GM21528 (cell line): ENCODE measurements around the gene EMCN.
"Not testable (repeated sequence)": the region's sequence is repeated elsewhere in the genome, so short reads cannot be mapped to it uniquely, and the experiment has no call there.

Source experiments
- ATAC-seq: cut with Tn5 transposase; IDR thresholded peaks from one replicate; pipeline ENCODE4 v1.9.1; 2021; ENCODE audit warnings: mild to moderate bottlenecking, moderate library complexity; ENCODE audit not compliant: unreplicated experiment, low FRiP score

Gene EMCN, protein sequence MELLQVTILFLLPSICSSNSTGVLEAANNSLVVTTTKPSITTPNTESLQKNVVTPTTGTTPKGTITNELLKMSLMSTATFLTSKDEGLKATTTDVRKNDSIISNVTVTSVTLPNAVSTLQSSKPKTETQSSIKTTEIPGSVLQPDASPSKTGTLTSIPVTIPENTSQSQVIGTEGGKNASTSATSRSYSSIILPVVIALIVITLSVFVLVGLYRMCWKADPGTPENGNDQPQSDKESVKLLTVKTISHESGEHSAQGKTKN

DNA sequence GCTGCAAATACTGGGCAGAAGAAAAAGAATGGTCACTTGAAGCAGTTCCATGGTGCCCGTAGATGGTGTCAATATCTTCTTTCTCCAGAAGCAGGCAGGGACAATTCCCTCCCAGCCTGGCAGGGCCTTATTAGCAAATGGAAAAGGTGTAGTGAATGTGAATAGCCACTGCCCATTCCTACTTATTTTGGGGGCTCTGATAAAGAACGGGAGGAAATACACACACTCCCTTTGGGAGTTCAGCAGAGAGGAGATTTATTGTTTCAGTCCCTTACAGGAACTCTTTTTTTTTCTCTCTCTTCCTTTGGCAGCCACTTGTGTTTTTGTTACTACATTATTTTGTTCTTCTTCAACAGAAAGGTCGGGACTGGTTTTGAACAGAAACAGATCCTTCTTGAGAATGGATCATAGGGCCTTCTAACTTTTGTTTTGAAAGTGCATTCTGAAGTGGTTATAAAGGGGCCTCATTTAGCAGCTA is at the start of gene EMCN:
EMCN (minus strand) TSS at position 159 of the 478 bp plus-strand sequence; CDS start at position 51, 108 bp downstream.
- ATAC-seq: no peak

DNA sequence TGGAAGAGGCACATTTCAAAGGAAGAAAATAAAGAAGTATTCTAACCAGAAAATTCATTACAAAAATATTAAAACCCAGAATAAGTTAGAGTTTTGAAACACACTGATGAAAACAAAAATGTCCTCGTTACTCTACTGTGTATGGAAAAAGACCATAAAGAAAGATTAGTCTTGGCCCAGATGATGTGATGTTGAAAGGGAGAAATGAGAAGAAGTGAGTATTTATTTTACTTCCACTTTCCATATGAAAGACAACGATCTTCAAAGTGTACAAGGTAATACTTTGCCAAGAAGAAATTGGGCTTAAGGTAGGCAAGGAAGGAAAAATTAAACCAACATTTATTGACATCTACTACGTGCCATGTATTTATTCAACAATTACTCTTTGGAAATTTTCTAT is 48.6 kb upstream of the EMCN start:
- ATAC-seq: no peak

DNA sequence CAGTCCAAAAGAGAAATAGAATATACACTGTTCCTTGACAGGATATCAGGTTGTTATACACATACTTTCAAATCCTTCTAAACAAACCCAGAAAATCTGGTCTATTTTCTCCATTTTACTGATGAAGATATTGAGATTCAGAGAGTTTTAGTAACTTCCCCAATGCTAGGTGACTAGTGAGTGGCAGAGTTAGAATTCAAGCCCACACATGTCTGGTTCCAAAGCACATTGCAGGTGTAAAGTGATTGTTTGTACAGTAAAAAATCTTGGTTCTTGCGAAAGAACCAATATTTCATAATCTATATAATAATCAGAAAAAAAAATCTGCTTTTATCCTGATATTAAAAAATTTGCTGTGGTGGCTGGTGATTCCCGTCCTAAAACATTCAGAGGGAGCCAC is 39.5 kb upstream of the EMCN start:
- ATAC-seq: no peak

DNA sequence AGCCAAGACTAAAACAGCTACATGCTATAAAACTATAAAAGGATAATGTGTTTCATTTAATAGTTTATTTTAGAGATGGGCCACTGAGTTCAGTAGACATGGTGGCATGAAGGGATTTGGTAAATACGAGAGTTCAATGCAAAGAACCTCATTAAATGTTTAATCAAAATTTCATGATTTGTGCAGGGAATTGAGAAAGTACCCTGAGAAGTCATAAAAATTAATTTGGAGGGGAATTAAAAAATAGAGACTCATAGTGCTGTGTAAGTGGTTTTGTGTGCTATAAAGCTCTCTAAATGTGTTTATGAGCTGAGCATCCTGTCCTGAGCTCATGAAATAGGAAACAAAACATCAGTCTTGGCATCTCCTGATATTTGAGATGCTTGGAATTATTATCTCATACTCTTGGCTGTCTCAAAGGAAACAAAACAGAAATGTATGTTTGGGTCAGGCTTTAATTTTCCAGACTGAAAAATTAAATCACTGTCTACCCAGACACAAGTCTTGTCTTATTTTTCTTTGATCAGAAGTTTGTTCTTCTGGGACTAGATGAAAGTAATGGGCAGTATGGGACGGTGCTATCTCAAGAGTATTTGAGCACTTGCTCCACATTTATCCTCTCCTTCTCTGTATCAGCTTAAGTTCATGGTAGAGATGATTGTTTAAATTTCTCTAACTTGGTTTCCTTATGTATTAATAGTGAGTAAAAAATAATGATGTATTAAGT is 38.0 kb upstream of the EMCN start:
- no peak for ATAC-seq

DNA sequence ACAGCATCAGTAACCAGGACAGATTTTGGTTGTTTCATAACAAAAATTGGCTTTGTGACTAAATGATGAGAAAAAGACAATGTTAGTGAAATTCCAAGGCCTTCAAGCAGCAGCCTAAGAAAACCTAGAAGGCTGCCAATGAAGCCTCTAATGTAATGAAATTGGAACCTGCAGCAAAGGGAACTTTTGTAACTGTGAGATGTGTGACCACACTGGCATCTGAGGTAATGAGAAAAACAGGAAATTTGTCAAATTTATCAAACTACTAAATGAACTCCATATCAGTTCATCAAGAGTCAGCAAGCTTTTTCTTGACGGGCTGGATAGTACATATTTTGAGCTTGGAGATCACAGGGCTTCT is 30.4 kb upstream of the EMCN start:
- ATAC-seq: no peak

DNA sequence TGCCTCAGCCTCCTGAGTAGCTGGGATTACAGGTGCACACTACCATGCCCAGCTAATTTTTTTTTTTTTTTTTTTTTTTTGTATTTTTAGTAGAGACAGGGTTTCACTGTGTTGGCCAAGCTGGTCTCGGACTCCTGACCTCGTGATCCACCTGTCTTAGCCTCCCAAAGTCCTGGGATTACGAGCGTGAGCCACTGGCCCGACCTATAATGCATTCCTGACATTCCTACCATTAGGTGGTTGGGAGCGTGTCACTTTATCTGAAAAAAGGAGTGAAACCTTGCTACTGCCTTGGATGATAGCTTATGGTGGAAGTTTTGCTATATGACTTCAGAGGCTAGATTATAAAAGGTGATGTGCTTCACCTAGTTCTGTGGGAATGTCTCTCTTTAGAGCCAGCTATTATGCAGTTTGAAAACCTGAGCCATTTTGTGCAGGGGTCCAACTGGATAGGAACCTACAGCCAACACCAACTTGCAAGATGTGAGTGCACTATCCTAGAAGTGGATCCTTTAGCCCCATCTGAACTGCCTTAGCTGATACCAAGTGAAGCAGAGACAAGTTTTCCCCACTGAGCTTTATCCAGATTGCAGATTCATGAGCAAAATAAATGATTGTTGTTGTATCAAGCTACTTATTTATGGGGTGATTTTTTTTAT is 29.8 kb upstream of the EMCN start:
- ATAC-seq: no peak

DNA sequence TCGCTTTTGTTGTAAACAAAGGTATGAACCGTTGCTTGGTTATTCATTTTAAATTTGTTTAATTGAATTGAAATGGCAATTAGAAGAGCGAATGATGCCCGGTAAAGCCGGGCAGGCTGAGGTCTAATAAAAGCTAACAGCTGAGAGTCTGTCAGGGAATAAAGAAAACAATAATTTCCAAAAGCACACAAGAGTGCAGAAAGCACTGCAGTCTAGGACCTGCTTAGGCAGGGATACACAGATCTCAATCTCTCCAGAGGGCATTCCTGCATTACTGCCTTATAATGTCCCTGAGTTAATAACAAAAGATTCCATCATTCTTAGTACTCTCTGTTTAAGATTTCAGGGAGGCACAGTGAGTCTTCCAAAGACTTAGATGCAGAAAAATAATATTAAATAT is 27.6 kb upstream of the EMCN start:
- ATAC-seq: no peak

DNA sequence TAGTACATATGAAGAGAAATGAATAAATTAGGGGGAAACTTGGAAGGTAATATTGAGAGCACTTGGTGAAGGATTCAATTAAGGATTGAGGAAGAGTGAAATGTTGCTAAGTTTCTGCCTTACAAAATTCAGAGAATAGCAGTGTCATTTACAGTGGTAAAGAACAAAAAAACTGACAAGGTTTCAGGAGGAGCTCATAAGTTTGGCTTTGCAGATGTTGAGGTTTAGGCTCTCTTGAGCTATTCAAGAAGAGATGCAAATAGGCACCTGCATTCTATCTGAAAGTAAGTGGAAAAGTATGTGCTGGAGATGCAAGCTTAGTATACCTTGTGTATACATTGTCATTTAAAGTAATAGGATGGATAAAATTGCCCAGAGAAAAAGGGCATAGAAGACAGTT is 22.3 kb upstream of the EMCN start:
- no peak for ATAC-seq

DNA sequence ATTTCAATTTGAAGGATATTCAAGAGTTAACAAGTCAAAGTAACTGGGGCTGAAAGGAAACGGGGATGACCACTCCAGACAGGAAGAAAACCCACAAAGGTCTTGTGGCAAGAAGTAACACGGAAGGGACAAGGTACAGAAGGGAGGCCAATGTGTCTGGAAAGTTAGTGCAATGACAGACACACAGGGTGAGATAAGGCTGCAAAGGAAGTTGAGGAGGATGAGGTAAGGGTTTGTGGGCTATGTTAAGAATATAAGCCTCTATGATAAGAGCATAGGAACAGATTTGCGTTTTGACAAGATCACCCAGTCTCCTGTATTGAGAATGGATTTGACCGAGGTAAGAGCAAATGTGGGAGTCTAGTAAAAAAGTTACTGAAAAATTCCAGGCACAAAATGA is 21.9 kb upstream of the EMCN start:
- ATAC-seq: no peak

DNA sequence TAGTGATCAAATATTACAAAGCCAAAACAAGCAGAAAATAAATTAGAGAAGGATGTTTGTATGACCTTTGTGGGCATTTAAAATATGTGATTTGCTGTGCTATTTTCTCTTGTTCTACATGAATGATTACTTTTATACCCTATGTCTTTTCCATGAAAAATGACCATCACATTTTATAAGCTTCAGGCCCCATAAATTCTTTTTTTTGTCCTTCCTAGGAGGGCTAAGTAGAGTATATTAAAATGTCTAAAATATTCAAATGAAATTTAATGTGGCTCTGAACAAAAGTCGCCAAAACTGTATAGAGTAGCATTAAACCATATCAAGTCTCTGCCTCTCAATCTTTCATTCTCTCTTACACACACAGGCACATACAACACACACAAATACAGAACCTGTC is 15.9 kb upstream of the EMCN start:
- no peak for ATAC-seq

DNA sequence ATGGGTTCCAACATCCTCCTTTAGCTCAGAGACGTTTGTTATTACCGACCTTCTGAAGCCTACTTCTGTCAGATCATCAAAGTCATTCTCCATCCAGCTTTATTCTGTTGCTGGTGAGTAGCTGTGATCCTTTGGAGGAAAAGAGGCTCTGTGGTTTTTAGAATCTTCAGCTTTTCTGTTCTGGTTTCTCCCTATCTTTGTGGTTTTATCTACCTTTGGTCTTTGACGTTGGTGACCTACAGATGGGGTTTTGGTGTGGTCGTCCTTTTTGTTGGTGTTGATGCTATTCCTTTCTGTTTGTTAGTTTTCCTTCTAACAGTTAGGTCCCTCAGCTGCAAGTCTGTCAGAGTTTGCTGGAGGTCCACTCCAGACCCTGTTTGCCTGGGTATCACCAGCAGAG is 12.3 kb upstream of the EMCN start:
- not testable (repeated sequence) for ATAC-seq

DNA sequence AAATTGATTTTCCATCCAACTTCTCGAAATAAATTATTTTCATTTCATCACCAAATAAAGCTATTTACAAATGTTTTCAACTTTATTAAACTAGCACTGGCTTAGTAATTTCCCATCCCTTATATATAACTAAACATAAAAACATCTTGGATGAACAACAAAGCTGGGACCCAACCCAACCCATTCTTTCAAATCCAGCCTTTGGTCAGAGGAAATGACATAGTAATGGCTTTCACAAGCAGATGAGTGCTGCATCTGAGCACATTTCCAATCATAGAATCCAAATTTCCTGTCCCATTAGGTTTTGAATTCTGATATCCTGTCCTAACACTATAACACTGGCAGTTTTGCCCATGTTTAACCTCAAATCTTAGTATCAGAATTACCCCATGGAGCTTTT is 7.9 kb upstream of the EMCN start:
- no peak for ATAC-seq

DNA sequence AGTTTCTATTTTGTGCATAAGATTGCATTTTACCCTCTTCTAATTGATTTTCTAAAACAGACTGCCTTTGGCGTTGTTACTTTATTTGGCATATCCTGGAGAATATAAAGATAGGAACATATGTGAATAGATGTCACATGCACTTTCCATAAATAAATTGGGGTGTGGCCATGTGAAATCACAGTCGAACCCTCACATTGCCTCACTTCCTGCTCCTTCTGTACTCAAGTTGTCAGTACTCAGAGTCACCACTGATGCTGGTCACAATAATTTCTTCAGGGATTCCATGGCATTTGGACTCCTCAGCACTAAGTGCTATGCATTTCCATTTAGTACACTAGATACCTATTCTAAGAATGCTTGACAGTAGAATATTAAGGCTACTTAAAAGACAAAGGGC is 1.4 kb upstream of the EMCN start:
- ATAC-seq: no peak

DNA sequence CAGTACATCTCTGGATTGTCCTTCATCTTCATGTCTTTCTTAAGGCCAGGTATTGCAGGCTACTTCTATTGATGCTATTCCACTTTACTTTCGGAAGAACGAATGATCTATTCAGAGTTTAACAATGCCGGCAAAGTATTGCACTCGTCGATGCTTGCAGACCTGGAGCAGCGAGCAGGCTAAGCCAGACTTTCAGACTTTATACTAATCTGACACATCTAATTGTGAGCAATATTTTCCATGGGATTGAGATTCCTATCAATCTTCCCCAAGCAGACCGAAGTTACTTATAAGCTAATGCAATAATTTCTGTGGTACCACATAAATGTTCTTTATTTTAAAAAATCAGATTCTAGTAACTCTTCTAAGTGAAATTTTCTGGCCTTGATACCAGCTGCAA is 1.6 kb downstream of the EMCN start:
- ATAC-seq: no peak

DNA sequence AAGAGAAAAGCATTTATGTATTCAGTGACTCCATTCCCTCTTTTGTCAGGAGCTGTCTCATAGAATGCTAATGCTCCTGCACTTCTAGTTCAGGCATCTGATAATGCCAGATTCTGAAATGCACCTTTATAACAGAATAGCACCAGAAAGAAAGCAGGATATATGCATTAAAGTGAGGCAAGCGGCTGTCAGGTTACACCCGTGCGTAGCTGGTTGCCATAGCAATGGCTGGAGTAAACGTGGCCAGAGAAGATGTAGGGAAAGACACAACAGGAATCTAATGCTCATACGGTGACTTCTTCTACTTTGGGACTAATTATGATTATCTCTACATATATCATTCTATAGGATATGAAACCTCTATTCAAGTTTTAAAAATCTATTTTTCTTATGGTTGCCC is 5.9 kb downstream of the EMCN start:
- ATAC-seq: no peak

DNA sequence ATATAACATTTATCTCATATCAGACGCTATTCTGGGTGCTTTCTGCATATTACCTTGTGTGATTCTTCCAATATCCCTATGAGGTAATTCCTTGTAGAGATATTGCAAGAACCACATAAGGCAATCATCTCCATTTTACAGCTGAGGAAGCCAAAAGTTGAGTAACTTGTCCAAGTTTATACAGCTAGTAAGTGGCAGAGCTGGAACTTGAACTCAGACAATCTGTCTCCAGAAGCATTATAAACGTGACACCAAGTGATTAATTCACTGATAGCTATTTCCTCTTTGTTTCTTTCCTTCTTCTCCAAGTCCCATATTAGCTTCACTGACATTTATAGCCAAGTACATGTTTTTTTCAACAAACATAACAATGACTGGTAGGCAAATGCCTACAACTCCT is 7.3 kb downstream of the EMCN start:
- no peak for ATAC-seq

DNA sequence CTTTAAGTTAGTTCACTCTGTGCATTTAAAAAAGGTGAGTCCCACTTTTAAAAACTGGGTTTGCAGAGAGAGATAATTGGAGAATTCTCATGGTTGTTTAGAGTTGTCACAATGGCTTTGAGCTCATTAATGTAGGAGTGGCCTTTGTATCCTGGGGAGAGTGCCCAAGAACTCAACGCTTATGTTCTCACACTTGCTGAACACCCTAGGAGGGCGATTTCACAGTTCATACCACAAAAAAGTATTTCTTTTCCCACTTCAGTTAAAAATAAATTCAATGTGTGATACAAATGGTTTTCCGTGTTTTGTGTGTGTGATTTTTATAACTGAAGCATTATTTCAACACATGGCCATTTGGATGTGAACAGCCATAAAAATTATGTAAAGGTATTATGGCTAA is 8.4 kb downstream of the EMCN start:
- no peak for ATAC-seq

DNA sequence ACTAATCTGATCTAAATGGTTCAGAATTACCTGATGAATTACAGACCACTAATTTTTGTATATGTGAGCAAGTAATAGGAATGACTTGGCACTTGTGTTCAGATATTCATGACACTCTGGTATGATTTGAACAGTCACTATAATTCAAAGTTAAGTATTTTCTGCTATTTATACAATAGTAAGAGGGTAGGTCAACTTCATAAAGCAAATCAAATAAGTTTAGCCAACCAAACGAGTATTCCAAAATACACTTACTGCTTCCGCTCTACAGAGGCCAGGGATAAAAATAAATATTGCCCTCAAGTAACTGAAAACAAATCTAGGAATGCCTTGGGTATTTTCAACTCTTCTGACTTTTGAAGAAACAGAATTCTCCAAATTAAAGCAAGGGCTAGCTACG is 9.1 kb downstream of the EMCN start:
- ATAC-seq: no peak

DNA sequence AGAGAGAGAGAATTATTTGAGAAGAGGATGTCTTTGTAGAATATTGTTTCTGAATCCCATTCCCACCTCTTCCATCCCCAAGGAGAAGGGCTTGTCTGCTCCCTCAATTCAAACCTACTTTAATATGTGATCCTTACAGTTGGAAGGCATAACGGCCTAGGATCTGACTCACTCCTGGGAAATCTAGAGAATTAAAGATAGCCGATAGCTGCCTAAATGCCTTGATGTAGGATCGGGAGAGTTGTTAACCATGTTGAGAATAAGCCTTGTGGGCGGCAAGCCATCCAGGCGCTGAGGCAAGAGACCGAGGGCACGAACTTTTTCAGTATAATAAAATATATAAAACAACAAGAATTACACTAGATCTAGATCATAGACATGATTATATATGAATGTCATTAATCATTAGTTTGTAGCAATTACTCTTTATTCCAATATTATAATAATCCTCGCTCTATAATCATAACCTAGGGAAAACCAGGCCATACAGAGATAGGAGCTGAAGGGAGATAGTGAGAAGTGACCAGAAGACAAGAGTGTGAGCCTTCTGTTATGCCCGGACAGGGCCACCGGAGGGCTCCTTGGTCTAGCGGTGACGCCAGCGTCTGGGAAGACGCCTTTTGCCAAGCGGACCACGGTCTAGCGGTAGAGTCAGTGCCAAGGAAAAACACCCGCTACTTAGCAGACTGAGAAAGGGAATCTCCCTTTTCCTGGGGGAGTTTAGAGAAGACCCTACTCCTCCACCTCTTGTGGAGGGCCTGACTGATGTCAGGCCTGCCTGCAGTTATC is 13.5 kb downstream of the EMCN start:
- ATAC-seq: no peak

DNA sequence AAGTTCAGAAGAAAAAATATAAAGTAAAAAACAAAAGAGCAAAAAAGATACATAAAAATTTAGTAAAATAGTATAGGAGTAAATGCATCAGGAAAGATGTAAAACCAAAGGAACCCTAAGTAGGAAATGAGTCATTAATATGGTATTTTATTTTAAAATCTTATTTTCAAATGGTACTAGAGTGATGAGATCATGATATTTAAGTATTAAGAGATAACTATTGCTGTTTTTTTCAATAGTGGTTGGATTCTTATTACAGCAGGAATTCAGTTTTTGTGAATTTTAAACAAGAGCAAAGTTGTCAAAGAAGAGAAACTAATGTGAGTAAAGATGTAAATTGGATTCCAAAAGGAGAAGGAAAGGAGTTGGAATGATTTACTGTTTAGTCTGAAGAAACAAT is 20.0 kb downstream of the EMCN start:
- ATAC-seq: no peak

DNA sequence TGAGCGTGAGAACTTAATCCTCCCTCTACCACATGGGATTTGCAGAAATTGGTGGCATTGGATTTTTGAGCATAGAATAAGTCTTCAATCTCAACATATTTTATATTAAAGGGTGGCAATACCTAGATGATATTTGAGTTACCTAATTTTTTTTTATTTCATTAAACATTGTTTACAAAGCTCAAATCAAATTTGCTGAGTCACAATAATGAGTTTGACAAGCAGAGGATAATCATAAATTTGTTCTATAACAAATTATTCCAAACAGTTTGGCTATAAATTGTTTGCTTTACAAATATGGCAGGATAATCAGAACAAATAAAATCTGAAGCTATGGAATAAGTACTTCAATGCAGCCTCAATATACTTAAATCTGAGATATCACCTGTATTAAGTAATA is 22.7 kb downstream of the EMCN start:
- ATAC-seq: no peak
